EH (cell line): Measurements from ENCODE around the gene MRPL48.

Experiments
- DNase-seq: peaks from one replicate; pipeline ENCODE4 v3.0.0-alpha.2; 2015; ENCODE audit warnings: low read depth

Gene MRPL48

GRCh38 chr11:73839123-73839457 lies 51.4 kb downstream of the MRPL48 start:
- DNase-seq, result no peak

GRCh38 chr11:73851046-73851764 lies 63.5 kb downstream of the MRPL48 start:
- DNase-seq, result no peak

GRCh38 chr11:73852049-73852448 lies 64.4 kb downstream of the MRPL48 start:
- DNase-seq, result no peak

- peak; percentile 23 for DNase-seq
Measured at GRCh38 chr11:73854680-73855079, 67.0 kb downstream of the MRPL48 start.

GRCh38 chr11:73856031-73856567 lies 68.4 kb downstream of the MRPL48 start:
- DNase-seq, result no peak

- DNase-seq, result no peak
Measured at GRCh38 chr11:73859671-73860070, 72.0 kb downstream of the MRPL48 start.

- no peak for DNase-seq
Measured at GRCh38 chr11:73860202-73860601, 72.5 kb downstream of the MRPL48 start.

GRCh38 chr11:73862986-73863385 lies 75.3 kb downstream of the MRPL48 start:
- no peak for DNase-seq

GRCh38 chr11:73866095-73866579 lies 78.5 kb downstream of the MRPL48 start:
- DNase-seq, result peak; percentile 39

- DNase-seq, result peak; percentile 89
Measured at GRCh38 chr11:73866586-73866996, 78.9 kb downstream of the MRPL48 start.

GRCh38 chr11:73869332-73869949 lies 81.8 kb downstream of the MRPL48 start:
- DNase-seq, result peak; percentile 7

GRCh38 chr11:73870261-73870660 lies 82.6 kb downstream of the MRPL48 start:
- no peak for DNase-seq

GRCh38 chr11:73872749-73873357 lies 85.2 kb downstream of the MRPL48 start:
- no peak for DNase-seq

- DNase-seq, result no peak
Measured at GRCh38 chr11:73875380-73875779, 87.7 kb downstream of the MRPL48 start.

- DNase-seq, result peak; percentile 15
Measured at GRCh38 chr11:73875840-73876239, 88.2 kb downstream of the MRPL48 start.

GRCh38 chr11:73876424-73877310 lies 89.0 kb downstream of the MRPL48 start, which contains the start of the genes COA4 and PAAF1:
Gene COA4 (minus strand): TSS chr11:73876846. CDS start chr11:73873378, 3,468 bp downstream.
Gene PAAF1 (plus strand): TSS chr11:73876999. CDS start chr11:73877022, 23 bp downstream.
- DNase-seq, result peak; percentile 98

- DNase-seq, result no peak
Measured at GRCh38 chr11:73878771-73879170, 91.1 kb downstream of the MRPL48 start.

- peak; percentile 35 for DNase-seq
Measured at GRCh38 chr11:73880449-73880848, 92.8 kb downstream of the MRPL48 start.

GRCh38 chr11:73883856-73884255 lies 96.2 kb downstream of the MRPL48 start:
- no peak for DNase-seq

GRCh38 chr11:73888244-73888643 lies 100.6 kb downstream of the MRPL48 start:
- no peak for DNase-seq

- peak; percentile 23 for DNase-seq
Measured at GRCh38 chr11:73889019-73889418, 101.3 kb downstream of the MRPL48 start.

GRCh38 chr11:73889536-73889935 lies 101.9 kb downstream of the MRPL48 start:
- no peak for DNase-seq
